GM06990 (cell line): Measurements from ENCODE around the gene TDRD12.
A peak's percentile ranks its signal among the peaks of the same experiment; 100 is the strongest.

ENCODE experiments used
- DNase-seq: peaks from one replicate; pipeline ENCODE4 v3.0.0-alpha.2; 2011; ENCODE audit not compliant: insufficient read length; ENCODE audit errors: extremely low read depth
- H3K27me3 ChIP-seq: replicated peaks from 2 replicates; pipeline ENCODE4 v1.6.0; 2011; ENCODE audit warnings: low read length; ENCODE audit not compliant: control insufficient read depth, insufficient read depth
- H3K36me3 ChIP-seq: 2 replicates; pipeline ENCODE4 v1.5.1; 2011; ENCODE audit warnings: low read length; ENCODE audit not compliant: control insufficient read depth, insufficient read depth
- H3K4me3 ChIP-seq: replicated peaks from 2 replicates; pipeline ENCODE4 v1.5.1; 2011; ENCODE audit warnings: low read depth, mild to moderate bottlenecking, control low read depth, low read length
- CTCF ChIP-seq: IDR thresholded peaks from 2 replicates; pipeline ENCODE4 v1.5.1; 2011; ENCODE audit warnings: low read length, control low read depth, mild to moderate bottlenecking, inconsistent platforms; ENCODE audit not compliant: insufficient read depth, poor library complexity, severe bottlenecking

Gene TDRD12

GRCh38 chr19:32719611-32720059 is at the start of gene TDRD12:
TSS of gene TDRD12 (plus strand) at chr19:32719767. CDS start at chr19:32720073, 306 bp downstream.
- TF ChIP-seq CTCF: no peak
- H3K36me3 ChIP-seq: peaks cover 2% of the 10 kb centered on the region; the same call in 1 of the 2 replicates
- no peaks in the 10 kb centered on the region for H3K27me3 ChIP-seq
- DNase-seq: peak; percentile 17
- H3K4me3 ChIP-seq: no peak within 1 kb of the TSS

- Histone ChIP-seq H3K4me3 (no peak overlapping the region), H3K27me3 (no peaks in the 10 kb centered on the region), H3K36me3 (peaks cover 2% of the 10 kb centered on the region; the same call in 1 of the 2 replicates)
- TF ChIP-seq CTCF: no peak
- DNase-seq: no peak
Measured at GRCh38 chr19:32671883-32672593, 47.5 kb upstream of the TDRD12 start.

GRCh38 chr19:32672841-32673240 is 46.7 kb upstream of the TDRD12 start:
- Histone ChIP-seq H3K36me3 (peaks cover 2% of the 10 kb centered on the region; the same call in 1 of the 2 replicates), H3K4me3 (no peak overlapping the region), H3K27me3 (no peaks in the 10 kb centered on the region)
- TF ChIP-seq CTCF: no peak
- DNase-seq: no peak

GRCh38 chr19:32673573-32673972 is 46.0 kb upstream of the TDRD12 start:
- no peak for DNase-seq
- no peaks in the 10 kb centered on the region for H3K27me3 ChIP-seq
- no peak for TF ChIP-seq CTCF
- H3K36me3 ChIP-seq: peaks cover 2% of the 10 kb centered on the region; the same call in 1 of the 2 replicates
- peak overlapping the region; percentile 95 for H3K4me3 ChIP-seq

- no peaks in the 10 kb centered on the region for H3K27me3 ChIP-seq
- no peak for TF ChIP-seq CTCF
- peaks cover 2% of the 10 kb centered on the region; the same call in 1 of the 2 replicates for H3K36me3 ChIP-seq
- DNase-seq: no peak
- H3K4me3 ChIP-seq: peak overlapping the region; percentile 95
Measured at GRCh38 chr19:32674153-32674930, 45.2 kb upstream of the TDRD12 start.
